ENCODE data around the gene ZBTB4.
"Not testable (repeated sequence)": the region's sequence is repeated elsewhere in the genome, so short reads cannot be mapped to it uniquely, and the experiment has no call there.

ZBTB4 gene

GRCh38 chr17:7476951-7477350 is 2.5 kb downstream of the ZBTB4 start:
- no peak for TF ChIP-seq SPI1 (IDR thresholded peaks at IDR 0.05; ENCODE audit: borderline replicate concordance, low read depth)
- no peak for TF ChIP-seq GABPA (IDR thresholded peaks at IDR 0.05; ENCODE audit: low read depth)
- no peak for TF ChIP-seq POLR2AphosphoS5 (IDR thresholded peaks at IDR 0.05; ENCODE audit: low read depth)
- no peak for TF ChIP-seq REST (IDR thresholded peaks at IDR 0.05; ENCODE audit: insufficient replicate concordance, low read depth)
- TF ChIP-seq CTCF (IDR thresholded peaks at IDR 0.05; ENCODE audit: insufficient read depth, low read length): no peak
- no peak for DNase-seq (ENCODE audit: low read depth in 1 of 2, low spot score in 1 of 2)
- Histone ChIP-seq H3K27ac (replicated peaks) (no peak overlapping the region), H3K4me3 (replicated peaks; ENCODE audit: insufficient read depth, low read length) (no peak overlapping the region), H3K27me3 (ENCODE audit: insufficient read depth, poor library complexity, severe bottlenecking) (no peaks in the 10 kb centered on the region)

- H3K27me3 ChIP-seq (ENCODE audit: insufficient read depth, poor library complexity, severe bottlenecking): no peaks in the 10 kb centered on the region
- no peak overlapping the region for H3K4me3 ChIP-seq (replicated peaks; ENCODE audit: insufficient read depth, low read length)
- TF ChIP-seq POLR2AphosphoS5 (IDR thresholded peaks at IDR 0.05; ENCODE audit: low read depth) (no peak), GABPA (IDR thresholded peaks at IDR 0.05; ENCODE audit: low read depth) (no peak), CTCF (IDR thresholded peaks at IDR 0.05; ENCODE audit: insufficient read depth, low read length) (no peak), SPI1 (IDR thresholded peaks at IDR 0.05; ENCODE audit: borderline replicate concordance, low read depth) (no peak), REST (IDR thresholded peaks at IDR 0.05; ENCODE audit: insufficient replicate concordance, low read depth) (no peak)
- no peak overlapping the region for H3K27ac ChIP-seq (replicated peaks)
- no peak for DNase-seq (ENCODE audit: low read depth in 1 of 2, low spot score in 1 of 2)
Measured at GRCh38 chr17:7476494-7476893, 2.9 kb downstream of the ZBTB4 start.

GRCh38 chr17:7475764-7476422 is 3.5 kb downstream of the ZBTB4 start:
- no peaks in the 10 kb centered on the region for H3K27me3 ChIP-seq (ENCODE audit: insufficient read depth, poor library complexity, severe bottlenecking)
- TF ChIP-seq POLR2AphosphoS5 (IDR thresholded peaks at IDR 0.05; ENCODE audit: low read depth) (no peak), CTCF (IDR thresholded peaks at IDR 0.05; ENCODE audit: insufficient read depth, low read length) (no peak), REST (IDR thresholded peaks at IDR 0.05; ENCODE audit: insufficient replicate concordance, low read depth) (no peak), GABPA (IDR thresholded peaks at IDR 0.05; ENCODE audit: low read depth) (no peak), SPI1 (IDR thresholded peaks at IDR 0.05; ENCODE audit: borderline replicate concordance, low read depth) (no peak)
- no peak overlapping the region for H3K4me3 ChIP-seq (replicated peaks; ENCODE audit: insufficient read depth, low read length)
- H3K27ac ChIP-seq (replicated peaks): no peak overlapping the region
- DNase-seq (ENCODE audit: low read depth in 1 of 2, low spot score in 1 of 2): no peak

- H3K4me3 ChIP-seq (replicated peaks; ENCODE audit: insufficient read depth, low read length); H3K27me3 ChIP-seq (ENCODE audit: insufficient read depth, poor library complexity, severe bottlenecking); H3K27ac ChIP-seq (replicated peaks); DNase-seq (ENCODE audit: low read depth in 1 of 2, low spot score in 1 of 2): not testable (repeated sequence)
Measured at GRCh38 chr17:7474767-7475166, 4.7 kb downstream of the ZBTB4 start.

Measured in HL-60 (cell line).